Bronchial epithelial cell (primary cell): ENCODE data around the gene PEMT. TPM values are rescaled to one million over a fixed set of nuclear protein-coding genes. Genes with fewer than 3 reads are reported as not detected.

ENCODE experiments used
- DNase-seq: peaks from one replicate; pipeline ENCODE4 v3.0.0-alpha.2; 2010; ENCODE audit warnings: low read depth
- FAIRE-seq: peaks from 2 replicates; lab custom pipeline; 2011; peaks lifted over from hg19 to GRCh38; lab: Jason Lieb, UNC
- H3K27me3 ChIP-seq: 2 replicates; pipeline ENCODE4 v1.5.1; 2011; ENCODE audit warnings: low read length; ENCODE audit not compliant: control insufficient read depth, insufficient read depth
- H3K36me3 ChIP-seq: 2 replicates; pipeline ENCODE4 v1.5.1; 2011; ENCODE audit warnings: low read length; ENCODE audit not compliant: control insufficient read depth, insufficient read depth
- H3K4me3 ChIP-seq: 2 replicates; pipeline ENCODE4 v1.5.1; 2011; ENCODE audit warnings: mild to moderate bottlenecking, low read depth, low read length, control low read depth
- CTCF ChIP-seq: IDR thresholded peaks from 2 replicates; pipeline ENCODE4 v1.5.1; 2011; ENCODE audit warnings: mild to moderate bottlenecking, moderate library complexity, low read length, control low read depth, inconsistent platforms; ENCODE audit not compliant: insufficient read depth, severe bottlenecking
- total RNA-seq: library from RNA; depleted of rRNA; stranded (reverse); fragments of >200 nt; gene quantifications from 2 replicates; pipeline ENCODE4 v1.2.1, GENCODE V29; 2014

The PEMT gene
- total RNA-seq, 1 donor from 2014 or later, result 23.4 TPM

DNA sequence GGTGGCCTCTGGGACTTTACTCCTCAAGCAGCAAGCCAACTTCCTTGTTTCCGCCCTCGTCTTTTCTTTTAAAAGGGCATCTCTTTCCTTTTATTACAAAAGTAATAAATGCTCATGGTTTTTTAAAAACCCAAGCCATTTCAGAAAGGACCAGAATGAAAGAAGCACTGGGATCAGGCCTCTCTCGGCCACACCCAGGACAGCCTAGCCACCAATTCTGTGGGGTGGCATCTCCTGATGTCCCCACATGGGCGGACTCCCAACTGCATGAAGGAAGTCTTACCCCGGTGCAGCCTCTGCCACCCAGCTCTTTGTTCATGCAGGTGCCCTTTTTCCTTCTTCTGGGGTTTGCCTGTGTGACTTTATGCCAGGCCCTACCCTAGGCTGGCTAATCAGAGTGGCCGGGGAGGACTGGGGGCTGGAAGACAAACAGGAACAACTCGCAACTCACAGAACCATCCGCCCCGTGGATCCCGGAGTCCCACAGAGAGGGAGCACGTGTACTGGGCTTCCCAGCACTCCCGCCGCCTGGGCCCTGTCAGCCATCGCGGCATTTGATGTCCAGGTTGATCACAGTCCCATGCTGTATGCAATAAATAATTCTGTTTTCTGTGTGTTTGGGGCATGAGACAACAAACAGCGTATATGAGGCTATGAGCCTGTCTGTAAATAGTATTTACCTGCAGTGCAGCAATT is 92.8 kb downstream of the PEMT start:
- no peak for TF ChIP-seq CTCF
- Histone ChIP-seq H3K4me3 (no peak overlapping the region), H3K36me3 (no peaks in the 10 kb centered on the region), H3K27me3 (peaks cover 10% of the 10 kb centered on the region)
- no peak for FAIRE-seq
- no peak for DNase-seq

- FAIRE-seq, result no peak
Observed at GRCh38 chr17:17497845-17498520, 93.5 kb downstream of the PEMT start.

DNA sequence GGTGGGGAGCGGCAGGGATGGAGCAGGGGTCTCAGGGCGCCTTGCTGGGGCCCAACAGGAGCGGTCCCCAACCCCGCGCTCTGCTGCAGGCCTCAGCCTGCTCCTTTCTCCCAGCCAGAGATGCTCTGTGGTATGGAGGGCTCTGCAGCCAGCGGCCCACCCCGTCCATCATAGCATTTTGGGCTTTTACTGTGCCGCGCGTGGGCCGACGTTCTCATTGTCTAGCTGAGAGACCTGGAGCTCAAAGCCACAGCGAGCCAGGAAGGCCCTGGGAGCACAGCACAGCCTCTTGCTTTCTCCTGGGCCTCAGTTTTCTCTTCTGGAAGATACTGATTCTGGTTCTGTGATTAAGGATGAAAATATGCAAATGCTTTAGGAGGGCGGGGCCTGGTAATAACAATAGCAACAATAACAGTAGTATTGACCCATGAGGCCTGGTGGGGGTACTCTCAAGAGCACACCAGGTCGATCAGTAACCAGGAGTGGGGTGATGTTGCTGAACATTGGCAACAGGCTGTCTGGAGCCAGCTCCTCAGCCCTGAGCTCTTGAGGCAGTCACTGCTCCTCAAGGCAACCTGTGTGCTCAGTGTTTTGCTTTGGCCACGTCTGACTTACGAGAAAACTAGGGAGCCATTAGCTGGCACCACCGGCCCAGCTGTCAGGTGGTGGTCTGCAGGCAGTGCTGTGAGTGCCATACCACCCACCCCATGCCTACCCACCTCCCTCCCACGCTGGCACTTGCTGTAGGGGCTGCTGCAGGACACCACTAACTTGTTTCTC is 94.3 kb downstream of the PEMT start:
- Histone ChIP-seq H3K36me3 (no peaks in the 10 kb centered on the region), H3K27me3 (peaks cover 5% of the 10 kb centered on the region), H3K4me3 (no peak overlapping the region)
- TF ChIP-seq CTCF, result no peak
- no peak for DNase-seq
- FAIRE-seq, result no peak

More at GRCh38 chr17:17497845-17498520, 93.5 kb downstream of the PEMT start:
- H3K36me3 ChIP-seq, result no peaks in the 10 kb centered on the region
- H3K4me3 ChIP-seq, result no peak overlapping the region
- TF ChIP-seq CTCF, result no peak
- peaks cover 7% of the 10 kb centered on the region for H3K27me3 ChIP-seq
- DNase-seq, result no peak

DNA sequence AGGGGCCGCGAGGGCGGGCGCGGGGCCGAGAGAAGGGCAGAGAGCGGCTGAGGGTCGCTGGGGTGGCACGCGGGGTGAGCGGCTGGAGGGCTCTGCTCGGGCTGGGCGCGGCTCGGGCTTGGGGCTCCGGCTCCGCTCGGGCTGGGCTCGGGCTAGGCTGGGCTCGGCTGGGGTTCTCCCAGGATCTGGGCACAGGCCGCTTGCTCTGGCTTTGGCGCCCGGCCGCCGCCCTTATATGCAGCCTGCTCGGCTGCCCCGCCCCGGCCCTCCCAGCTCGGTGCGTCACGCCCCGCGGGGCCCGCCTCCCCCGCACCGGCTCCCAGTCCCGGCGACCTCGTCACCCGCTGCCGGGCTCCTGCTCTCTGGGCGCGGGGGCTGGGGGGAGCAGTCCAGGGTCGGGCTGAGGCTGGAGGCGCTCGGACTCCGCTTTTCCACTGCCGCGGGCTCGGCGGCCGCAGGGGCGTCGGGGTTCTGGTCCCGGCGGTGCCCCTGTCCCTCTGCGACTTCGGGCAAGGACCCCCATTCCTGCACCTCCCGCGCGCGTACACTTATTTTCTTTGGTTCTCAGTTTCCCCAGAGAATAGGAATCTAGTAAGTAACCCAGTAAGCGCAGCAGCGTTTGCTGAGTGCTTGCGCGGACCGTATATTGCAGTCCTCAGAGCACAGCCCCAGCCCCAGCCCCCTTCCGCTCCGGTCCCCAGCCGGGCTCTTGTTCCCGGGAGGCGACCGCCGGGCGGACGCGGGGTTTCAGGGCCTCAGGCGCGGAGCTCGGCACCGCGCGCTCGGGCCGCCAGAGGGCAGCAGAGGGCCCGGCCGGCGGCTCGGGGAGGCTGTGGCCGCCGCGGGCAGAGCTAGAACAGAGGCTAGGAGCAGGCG is 95.1 kb downstream of the PEMT start, which contains the start of gene RASD1:
RASD1 (minus strand) TSS at position 207 of the 876 bp plus-strand sequence. CDS start 214 bp downstream, outside the sequence.
- Histone ChIP-seq H3K4me3 (peak within 1 kb of the TSS; percentile 52), H3K27me3 (peaks cover 3% of the 10 kb centered on the region), H3K36me3 (peaks cover 3% of the 10 kb centered on the region)
- peak; percentile 77 for TF ChIP-seq CTCF
- FAIRE-seq (no peak), DNase-seq (peak; percentile 56)

DNA sequence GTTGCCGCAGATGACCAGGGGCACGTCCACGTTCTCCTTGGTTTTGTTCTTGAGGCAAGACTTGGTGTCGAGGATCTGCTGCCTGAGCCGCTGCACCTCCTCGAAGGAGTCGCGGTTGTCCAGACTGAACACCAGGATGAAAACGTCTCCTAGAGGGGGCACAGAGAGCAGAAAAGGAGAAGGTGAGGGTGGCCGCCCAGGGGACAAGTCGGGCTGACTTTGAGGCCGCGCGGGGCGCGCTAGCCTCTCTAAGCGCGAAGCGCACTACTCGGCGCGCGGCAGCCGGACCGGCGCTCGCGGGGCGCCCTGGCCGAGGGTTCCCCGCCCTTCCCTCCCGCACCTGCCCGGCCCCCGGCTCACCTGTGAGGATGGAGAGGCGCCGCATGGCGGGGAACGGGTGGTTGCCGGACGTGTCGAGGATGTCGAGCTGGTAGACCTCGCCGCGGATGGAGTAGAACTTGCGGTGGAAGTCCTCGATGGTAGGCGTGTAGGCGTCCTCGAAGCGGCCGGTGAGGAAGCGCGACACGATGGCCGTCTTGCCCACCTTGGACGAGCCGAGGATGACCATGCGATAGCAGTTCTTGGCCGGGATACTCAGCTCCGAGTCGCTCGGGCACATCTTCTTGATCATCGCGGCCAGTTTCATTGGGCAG is 95.8 kb downstream of the PEMT start:
- Histone ChIP-seq H3K4me3 (peak overlapping the region; percentile 25), H3K27me3 (peaks cover 1% of the 10 kb centered on the region), H3K36me3 (peaks cover 5% of the 10 kb centered on the region)
- peak; percentile 8 for DNase-seq
- no peak for TF ChIP-seq CTCF
- no peak for FAIRE-seq
